Pons (tissue), 1 donor: Measurements from ENCODE around the gene KCNC3.
"Not testable (repeated sequence)": the region's sequence is repeated elsewhere in the genome, so short reads cannot be mapped to it uniquely, and the experiment has no call there.

Source experiments
- DNase-seq: peaks from one replicate; pipeline ENCODE4 v3.0.0-alpha.2; 2016; ENCODE audit warnings: low spot score

KCNC3 gene

GRCh38 chr19:50353487-50353880, 24.3 kb upstream of the KCNC3 start:
- not testable (repeated sequence) for DNase-seq

- no peak for DNase-seq
Observed at GRCh38 chr19:50352242-50352641, 23.1 kb upstream of the KCNC3 start.

GRCh38 chr19:50349277-50350057, 20.3 kb upstream of the KCNC3 start:
- no peak for DNase-seq

- not testable (repeated sequence) for DNase-seq
Observed at GRCh38 chr19:50347089-50347581, 18.0 kb upstream of the KCNC3 start.

- peak; percentile 76 for DNase-seq
Observed at GRCh38 chr19:50344661-50345318, 15.6 kb upstream of the KCNC3 start.

GRCh38 chr19:50341091-50341564, 12.0 kb upstream of the KCNC3 start:
- DNase-seq: peak; percentile 68

- no peak for DNase-seq
Observed at GRCh38 chr19:50340331-50340730, 11.2 kb upstream of the KCNC3 start.

- DNase-seq: not testable (repeated sequence)
Observed at GRCh38 chr19:50337031-50337430, 7.9 kb upstream of the KCNC3 start.

GRCh38 chr19:50334741-50335421, 5.7 kb upstream of the KCNC3 start:
- DNase-seq: no peak

GRCh38 chr19:50333737-50334617, 4.8 kb upstream of the KCNC3 start:
- no peak for DNase-seq

- DNase-seq: peak; percentile 96
Observed at GRCh38 chr19:50333235-50333736, 4.1 kb upstream of the KCNC3 start.

- DNase-seq: peak; percentile 57
Observed at GRCh38 chr19:50332244-50333038, 3.3 kb upstream of the KCNC3 start.

GRCh38 chr19:50331994-50332243, 2.7 kb upstream of the KCNC3 start:
- DNase-seq: no peak

- no peak for DNase-seq
Observed at GRCh38 chr19:50331221-50331993, 2.2 kb upstream of the KCNC3 start.

- DNase-seq: peak; percentile 89
Observed at GRCh38 chr19:50330365-50331078, 1.3 kb upstream of the KCNC3 start.

- not testable (repeated sequence) for DNase-seq
Observed at GRCh38 chr19:50329926-50330294, 733 bp upstream of the KCNC3 start.

- no peak for DNase-seq
Observed at GRCh38 chr19:50328873-50329145, 368 bp downstream of the KCNC3 start.

GRCh38 chr19:50328224-50328872, 829 bp downstream of the KCNC3 start:
- DNase-seq: no peak
